HCT116 (cell line): ENCODE data around the gene IMMP2L.

Experiments used
- CTCF ChIP-seq, 3 experiments: fragments of 200-600 bp in 1 of 3; sonication (generic) in 1 of 3; IDR thresholded peaks in 2 of 3; conservative IDR thresholded peaks in 1 of 3; 2 replicates each; pipeline ENCODE4 v1.5.1; 2012 to 2017; ENCODE audit warnings: low read depth in 2 of 3, low read length in 2 of 3, antibody characterized with exemption in 1 of 3, borderline replicate concordance in 1 of 3, control low read depth in 1 of 3, mild to moderate bottlenecking in 1 of 3, mixed read lengths in 1 of 3, mixed run types in 1 of 3, moderate library complexity in 1 of 3; ENCODE audit not compliant: insufficient read depth in 1 of 3
- EZH2 ChIP-seq: fragments of 200-600 bp; sonication (generic); IDR thresholded peaks from 2 replicates; pipeline ENCODE4 v1.6.1; 2017; ENCODE audit warnings: antibody characterized with exemption, mixed run types
- EZH2phosphoT487 ChIP-seq: fragments of 200-600 bp; IDR thresholded peaks from 2 replicates; pipeline ENCODE4 v1.6.1; 2018; ENCODE audit warnings: antibody characterized with exemption, borderline replicate concordance
- JUND ChIP-seq: IDR thresholded peaks from 2 replicates; pipeline ENCODE4 v1.6.1; 2012
- POLR2A ChIP-seq: IDR thresholded peaks from 2 replicates; pipeline ENCODE4 v1.7.0; 2011; ENCODE audit warnings: borderline replicate concordance; ENCODE audit not compliant: insufficient read depth, insufficient read length; ENCODE audit errors: extremely low read depth
- POLR2AphosphoS5 ChIP-seq: IDR thresholded peaks from 2 replicates; pipeline ENCODE4 v1.6.1; 2011; ENCODE audit warnings: mild to moderate bottlenecking, low read depth, low read length, moderate library complexity
- RAD21 ChIP-seq: IDR thresholded peaks from 2 replicates; pipeline ENCODE4 v1.6.1; 2012; ENCODE audit warnings: low read depth, mild to moderate bottlenecking
- REST ChIP-seq: IDR thresholded peaks from 2 replicates; pipeline ENCODE4 v1.6.1; 2012; ENCODE audit warnings: low read depth
- TF ChIP-seq, protein P1 (sequence below): IDR thresholded peaks from 2 replicates; pipeline ENCODE4 v1.6.1; 2011; ENCODE audit warnings: mild to moderate bottlenecking, low read length, moderate library complexity; ENCODE audit not compliant: insufficient replicate concordance; ENCODE audit errors: extremely low read depth

- TF ChIP-seq EZH2 (no peak), POLR2A (no peak), POLR2AphosphoS5 (no peak), CTCF (IDR thresholded peaks at IDR 0.05 in 2 of 3, conservative IDR thresholded peaks at IDR 0.05 in 1 of 3; ENCODE audit: borderline replicate concordance in 1 of 3, insufficient read depth in 1 of 3, low read depth in 2 of 3, low read length in 2 of 3) (no peak), REST (no peak), RAD21 (no peak), EZH2phosphoT487 (no peak), JUND (no peak)
- TF ChIP-seq, protein P1, sequence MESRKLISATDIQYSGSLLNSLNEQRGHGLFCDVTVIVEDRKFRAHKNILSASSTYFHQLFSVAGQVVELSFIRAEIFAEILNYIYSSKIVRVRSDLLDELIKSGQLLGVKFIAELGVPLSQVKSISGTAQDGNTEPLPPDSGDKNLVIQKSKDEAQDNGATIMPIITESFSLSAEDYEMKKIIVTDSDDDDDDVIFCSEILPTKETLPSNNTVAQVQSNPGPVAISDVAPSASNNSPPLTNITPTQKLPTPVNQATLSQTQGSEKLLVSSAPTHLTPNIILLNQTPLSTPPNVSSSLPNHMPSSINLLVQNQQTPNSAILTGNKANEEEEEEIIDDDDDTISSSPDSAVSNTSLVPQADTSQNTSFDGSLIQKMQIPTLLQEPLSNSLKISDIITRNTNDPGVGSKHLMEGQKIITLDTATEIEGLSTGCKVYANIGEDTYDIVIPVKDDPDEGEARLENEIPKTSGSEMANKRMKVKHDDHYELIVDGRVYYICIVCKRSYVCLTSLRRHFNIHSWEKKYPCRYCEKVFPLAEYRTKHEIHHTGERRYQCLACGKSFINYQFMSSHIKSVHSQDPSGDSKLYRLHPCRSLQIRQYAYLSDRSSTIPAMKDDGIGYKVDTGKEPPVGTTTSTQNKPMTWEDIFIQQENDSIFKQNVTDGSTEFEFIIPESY = no peak
These were observed 446.3 kb downstream of the IMMP2L start for GRCh38 chr7:111115966-111116365.
